WI38 (cell line): Measurements from ENCODE around the gene CSRP1.
A peak's percentile ranks its signal among the peaks of the same experiment; 100 is the strongest.

Experiments
- H3K4me3 ChIP-seq: 2 replicates; pipeline ENCODE4 v1.5.1; 2011; ENCODE audit warnings: low read depth, mild to moderate bottlenecking, control low read depth, low read length
- TF ChIP-seq, protein P1 (sequence below): IDR thresholded peaks from 2 replicates; pipeline ENCODE4 v1.5.1; 2012; ENCODE audit warnings: low read depth, mild to moderate bottlenecking, control low read depth, low read length

CSRP1 gene

GRCh38 chr1:201503397-201504176 lies 3.3 kb downstream of the CSRP1 start:
- peak overlapping the region; percentile 89 for H3K4me3 ChIP-seq
- TF ChIP-seq, protein P1, sequence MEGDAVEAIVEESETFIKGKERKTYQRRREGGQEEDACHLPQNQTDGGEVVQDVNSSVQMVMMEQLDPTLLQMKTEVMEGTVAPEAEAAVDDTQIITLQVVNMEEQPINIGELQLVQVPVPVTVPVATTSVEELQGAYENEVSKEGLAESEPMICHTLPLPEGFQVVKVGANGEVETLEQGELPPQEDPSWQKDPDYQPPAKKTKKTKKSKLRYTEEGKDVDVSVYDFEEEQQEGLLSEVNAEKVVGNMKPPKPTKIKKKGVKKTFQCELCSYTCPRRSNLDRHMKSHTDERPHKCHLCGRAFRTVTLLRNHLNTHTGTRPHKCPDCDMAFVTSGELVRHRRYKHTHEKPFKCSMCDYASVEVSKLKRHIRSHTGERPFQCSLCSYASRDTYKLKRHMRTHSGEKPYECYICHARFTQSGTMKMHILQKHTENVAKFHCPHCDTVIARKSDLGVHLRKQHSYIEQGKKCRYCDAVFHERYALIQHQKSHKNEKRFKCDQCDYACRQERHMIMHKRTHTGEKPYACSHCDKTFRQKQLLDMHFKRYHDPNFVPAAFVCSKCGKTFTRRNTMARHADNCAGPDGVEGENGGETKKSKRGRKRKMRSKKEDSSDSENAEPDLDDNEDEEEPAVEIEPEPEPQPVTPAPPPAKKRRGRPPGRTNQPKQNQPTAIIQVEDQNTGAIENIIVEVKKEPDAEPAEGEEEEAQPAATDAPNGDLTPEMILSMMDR = no peak

GRCh38 chr1:201502511-201502857 lies 4.4 kb downstream of the CSRP1 start:
- peak overlapping the region; percentile 47; the same call in 1 of the 2 replicates for H3K4me3 ChIP-seq
- TF ChIP-seq, protein P1 = no peak

- TF ChIP-seq, protein P1 = no peak
- no peak overlapping the region for H3K4me3 ChIP-seq
These were observed 5.0 kb downstream of the CSRP1 start for GRCh38 chr1:201501812-201502510.

DNA sequence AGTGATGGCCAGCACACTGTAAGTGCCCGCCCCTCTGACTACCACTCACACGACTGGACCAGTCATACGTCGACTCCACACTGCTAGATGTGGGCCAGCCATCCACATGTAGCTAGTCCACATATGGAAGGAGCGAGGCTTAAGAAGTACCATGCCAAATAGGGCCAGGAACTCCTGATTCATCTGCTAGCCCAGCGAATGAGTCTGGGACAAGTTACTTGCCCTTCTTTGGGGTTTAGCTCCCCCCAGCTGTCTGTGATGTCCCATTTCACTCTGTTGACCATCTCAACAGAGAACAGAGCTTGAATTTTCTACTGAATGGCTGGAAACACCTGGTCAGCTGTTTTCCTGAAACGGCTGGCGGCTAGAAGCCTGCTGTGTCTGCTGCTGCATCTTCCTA lies 5.8 kb downstream of the CSRP1 start:
- TF ChIP-seq, protein P1 = no peak
- H3K4me3 ChIP-seq = no peak overlapping the region

- no peak overlapping the region for H3K4me3 ChIP-seq
- TF ChIP-seq, protein P1 = no peak
These were observed 6.2 kb downstream of the CSRP1 start for GRCh38 chr1:201500670-201501120.

DNA sequence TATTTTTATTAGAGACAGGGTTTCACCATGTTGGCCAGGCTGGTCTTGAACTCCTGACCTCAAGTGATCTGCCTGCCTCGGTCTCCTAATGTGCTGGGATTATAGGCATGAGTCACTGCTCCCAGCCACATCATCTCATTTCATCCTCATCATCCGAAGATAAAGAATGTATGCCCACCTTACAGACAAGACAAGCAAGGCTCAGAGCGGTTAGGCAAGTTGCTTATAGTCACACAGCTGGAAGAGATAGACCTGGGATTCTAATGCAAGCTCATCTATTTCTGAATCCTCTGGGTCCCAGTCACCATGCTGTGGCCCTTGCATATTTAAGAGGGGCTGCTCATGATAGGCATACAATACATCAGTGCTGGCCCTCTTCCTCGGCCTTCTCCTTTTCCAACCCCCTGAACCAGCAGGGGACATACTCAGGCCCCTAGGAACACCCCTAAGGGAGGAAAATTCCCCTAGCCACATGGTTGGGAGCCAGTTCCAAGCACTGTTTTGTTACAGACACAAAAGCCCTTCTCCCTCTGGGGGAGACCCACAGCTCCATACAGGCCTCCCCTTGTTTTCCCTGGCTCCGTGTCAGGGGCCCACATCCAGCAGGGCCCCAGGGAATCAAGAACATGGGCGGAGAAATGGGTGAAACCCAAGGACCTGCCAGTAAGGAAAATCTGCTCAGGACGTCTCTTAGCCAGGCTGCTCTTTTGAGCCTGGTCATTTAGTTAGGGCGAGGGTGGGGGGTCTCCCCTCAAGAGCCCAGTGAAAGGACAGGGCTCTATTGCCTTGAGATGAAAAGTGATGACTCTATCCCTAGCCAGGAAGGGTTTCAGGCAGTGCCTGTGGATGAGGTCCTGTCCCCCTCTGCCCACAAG lies 6.9 kb downstream of the CSRP1 start:
- TF ChIP-seq, protein P1 = no peak

GRCh38 chr1:201499191-201499590 lies 7.7 kb downstream of the CSRP1 start:
- no peak overlapping the region for H3K4me3 ChIP-seq
- TF ChIP-seq, protein P1 = no peak

More for the DNA sequence above, 6.9 kb downstream of the CSRP1 start:
- H3K4me3 ChIP-seq = no peak overlapping the region
